Measurements from ENCODE around the gene DHRS9. TPM values are rescaled to one million over a fixed set of nuclear protein-coding genes. Genes with fewer than 3 reads are reported as not detected.

DHRS9 gene
- 0.81 TPM in 1 of 2 replicates, not detected in the other for total RNA-seq

GRCh38 chr2:169069341-169069740 is at the start of gene DHRS9:
Gene DHRS9 (plus strand): TSS chr2:169069563. CDS start chr2:169081582, 12,019 bp downstream.

GRCh38 chr2:169031202-169031601 is 38.2 kb upstream of the DHRS9 start, which contains the start of gene ABCB11:
Gene ABCB11 (minus strand): TSS chr2:169031324. CDS start chr2:169018125, 13,199 bp downstream.

Other genes with a start within 250 kb of the DHRS9 start
- 0.51 and 12.7 TPM in 2 replicates for gene SPC25, start 179.1 kb upstream of the DHRS9 start, total RNA-seq
- gene G6PC2, start 168.3 kb upstream of the DHRS9 start, total RNA-seq: not detected in 2 replicates
- not detected in 2 replicates for gene ABCB11, start 38.2 kb upstream of the DHRS9 start, total RNA-seq